RKO (cell line): ENCODE measurements around the gene HPSE2.
"Not testable (repeated sequence)": the region's sequence is repeated elsewhere in the genome, so short reads cannot be mapped to it uniquely, and the experiment has no call there.

Experiments
- DNase-seq: peaks from one replicate; pipeline ENCODE4 v3.0.0-alpha.2; 2016; ENCODE audit warnings: low spot score

HPSE2 gene

DNA sequence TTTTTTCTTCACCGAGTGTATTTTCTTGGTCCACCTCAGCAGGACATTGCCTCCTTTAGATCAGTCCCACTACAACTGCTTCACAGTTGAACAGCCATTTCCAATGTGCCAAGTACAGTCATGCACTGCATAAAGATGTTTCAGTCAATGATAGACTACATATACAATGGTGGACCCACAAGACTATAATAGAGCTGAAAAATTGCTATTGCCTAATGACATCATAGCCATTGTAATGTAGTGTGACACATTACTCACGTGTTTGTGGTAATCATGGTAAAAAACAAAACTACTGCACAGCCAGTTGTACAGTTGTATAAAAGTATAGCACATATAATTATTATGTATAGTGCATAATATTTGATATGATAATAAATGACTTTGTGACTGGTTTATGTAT is 675.1 kb downstream of the HPSE2 start:
- no peak for DNase-seq

DNA sequence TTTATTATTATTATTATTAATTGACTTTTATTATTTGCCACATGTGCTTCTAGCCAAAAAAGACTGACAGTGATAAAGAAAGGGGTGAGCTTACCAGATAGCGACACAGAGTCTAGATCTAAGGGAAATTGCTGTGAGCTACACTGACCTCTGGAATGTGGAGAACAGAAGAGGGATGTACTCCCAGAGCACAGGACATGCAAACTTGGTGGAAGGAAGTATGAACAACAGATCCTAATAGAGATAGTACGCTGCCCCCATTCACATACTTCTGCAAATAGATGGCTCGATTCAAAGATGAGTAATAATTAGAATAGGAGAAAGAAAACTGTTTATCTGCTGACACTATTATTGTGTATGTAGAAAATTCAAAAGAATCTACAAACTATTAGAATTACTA is 679.6 kb downstream of the HPSE2 start:
- no peak for DNase-seq

DNA sequence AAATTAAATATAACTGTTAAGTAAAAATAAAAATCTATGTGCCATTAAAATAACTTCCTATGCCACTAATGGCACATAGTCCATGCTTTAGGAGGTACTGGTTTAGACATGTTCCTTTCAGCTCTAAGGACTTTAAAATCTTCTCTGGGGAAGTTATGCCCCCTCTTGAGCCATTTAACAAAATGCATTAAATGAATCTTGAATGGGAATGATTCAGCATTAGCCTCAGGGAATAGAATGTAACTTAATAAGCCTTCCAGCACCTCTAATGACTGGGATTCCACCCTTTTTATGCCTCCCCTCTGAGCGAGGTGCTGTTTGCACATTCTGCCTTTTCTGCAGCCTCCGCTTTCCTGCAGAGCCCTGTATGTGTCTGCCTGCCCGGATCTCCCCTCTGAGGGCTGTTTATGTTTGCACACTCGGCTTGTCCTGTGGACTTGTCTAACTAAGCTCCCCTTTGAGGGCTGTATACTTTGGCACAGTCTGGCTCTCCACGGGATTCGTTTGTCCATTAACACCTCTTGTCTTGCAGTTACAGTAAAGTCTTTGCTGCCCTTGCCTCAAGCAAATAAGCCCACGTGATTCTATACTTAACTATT is 680.5 kb downstream of the HPSE2 start:
- DNase-seq = no peak

GRCh38 chr10:98541561-98541960 is 694.1 kb downstream of the HPSE2 start:
- not testable (repeated sequence) for DNase-seq

DNA sequence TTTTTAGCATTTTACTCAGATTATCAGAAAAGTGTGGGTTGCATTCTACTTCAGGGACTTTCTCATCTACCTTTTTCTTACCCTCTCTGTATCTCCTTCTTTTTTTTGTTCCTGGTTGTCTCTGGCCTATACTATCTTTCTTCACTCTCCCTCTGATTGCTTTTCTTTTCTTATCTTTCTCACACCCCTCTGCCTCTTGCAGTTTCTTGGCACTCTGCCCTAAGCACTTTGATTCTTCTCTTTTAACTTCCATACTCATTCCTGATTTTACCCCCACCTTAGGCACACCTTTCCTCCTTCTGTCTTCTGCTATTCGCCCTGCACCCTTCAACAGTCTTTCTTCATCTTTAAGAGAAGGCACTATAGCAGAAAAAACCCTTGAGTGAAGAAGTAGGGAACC is 696.1 kb downstream of the HPSE2 start:
- no peak for DNase-seq

- DNase-seq = no peak
Measured at GRCh38 chr10:98538472-98538871, 697.2 kb downstream of the HPSE2 start.

DNA sequence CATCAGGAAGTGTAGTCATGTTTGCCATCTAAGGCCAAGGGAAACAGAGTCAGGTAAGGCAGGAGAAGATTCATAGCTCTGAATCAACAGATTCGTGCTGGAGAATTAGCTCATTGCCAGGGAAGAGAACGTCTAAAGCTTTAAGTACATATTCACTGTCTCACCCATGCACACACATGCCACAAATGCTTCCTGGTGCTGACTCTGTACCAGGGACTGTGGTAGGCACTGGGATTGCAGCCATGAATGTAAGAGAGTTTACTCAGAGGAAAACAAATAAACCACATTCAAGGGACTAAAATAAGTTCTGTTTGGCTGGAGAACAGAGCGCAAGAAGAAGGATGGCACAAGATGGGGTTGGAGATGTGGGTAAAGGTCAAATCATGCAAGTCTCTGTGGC is 699.1 kb downstream of the HPSE2 start:
- no peak for DNase-seq

GRCh38 chr10:98533746-98534445 is 701.8 kb downstream of the HPSE2 start:
- DNase-seq = no peak

- DNase-seq = no peak
Measured at GRCh38 chr10:98533241-98533640, 702.4 kb downstream of the HPSE2 start.

GRCh38 chr10:98528805-98529183 is 706.9 kb downstream of the HPSE2 start:
- DNase-seq = no peak

GRCh38 chr10:98528166-98528804 is 707.4 kb downstream of the HPSE2 start:
- no peak for DNase-seq

DNA sequence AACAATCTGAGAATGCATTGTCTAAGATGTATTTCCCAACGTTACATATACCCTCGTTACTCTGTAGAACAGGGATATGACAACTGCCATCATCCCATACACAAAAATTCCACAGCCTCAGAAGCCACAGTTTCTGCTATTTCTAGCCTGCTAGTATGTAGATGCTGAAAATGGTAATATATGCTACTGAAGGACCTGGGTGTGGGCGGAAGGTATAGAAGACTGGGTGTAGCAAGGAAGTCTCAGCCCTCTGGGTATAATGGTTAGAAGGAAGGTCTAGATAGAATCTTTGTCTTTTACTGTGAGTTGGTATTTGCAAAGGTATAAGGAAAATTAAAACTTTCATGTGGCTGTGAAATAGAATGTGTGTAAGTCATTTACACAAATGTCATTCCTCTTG is 709.7 kb downstream of the HPSE2 start:
- DNase-seq = no peak

DNA sequence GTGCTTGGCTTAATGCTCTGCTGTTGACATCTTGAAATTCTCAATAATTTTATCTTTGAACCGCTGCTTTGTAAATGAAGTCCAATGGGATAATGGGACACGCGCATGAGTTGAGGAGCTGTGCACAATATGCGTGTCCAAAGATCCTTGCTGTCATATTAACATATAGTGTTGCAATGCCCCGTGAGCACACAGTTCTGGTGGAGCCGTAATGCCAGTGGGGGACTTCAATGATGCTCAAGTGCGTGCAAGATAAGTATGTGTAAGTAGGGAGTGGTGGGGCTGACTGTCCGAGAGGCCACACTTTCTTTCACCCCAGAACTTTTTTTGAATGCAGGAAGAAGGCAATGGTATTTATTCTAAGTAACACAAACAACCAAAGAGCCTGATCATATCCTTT is 711.5 kb downstream of the HPSE2 start:
- no peak for DNase-seq

- no peak for DNase-seq
Measured at GRCh38 chr10:98519841-98520240, 715.8 kb downstream of the HPSE2 start.

DNA sequence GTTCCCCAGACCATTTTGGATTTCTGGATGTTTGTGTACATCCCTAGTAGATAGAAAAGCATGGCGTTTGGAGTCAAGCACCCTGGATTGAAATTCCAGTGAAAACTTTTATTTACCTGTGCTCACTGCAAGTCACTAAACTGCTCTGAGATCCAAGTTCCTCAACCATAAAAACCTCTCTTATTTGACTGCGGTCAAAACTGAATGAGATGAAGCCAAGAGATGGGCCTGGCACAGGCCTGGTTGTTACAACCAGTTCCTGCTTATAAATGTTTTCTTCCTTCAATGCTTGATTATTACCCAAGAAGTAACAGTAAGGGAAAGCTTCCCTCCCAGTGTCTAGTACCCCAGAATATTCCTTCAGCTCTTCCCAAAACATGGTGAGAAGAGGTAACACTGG is 718.0 kb downstream of the HPSE2 start:
- no peak for DNase-seq

DNA sequence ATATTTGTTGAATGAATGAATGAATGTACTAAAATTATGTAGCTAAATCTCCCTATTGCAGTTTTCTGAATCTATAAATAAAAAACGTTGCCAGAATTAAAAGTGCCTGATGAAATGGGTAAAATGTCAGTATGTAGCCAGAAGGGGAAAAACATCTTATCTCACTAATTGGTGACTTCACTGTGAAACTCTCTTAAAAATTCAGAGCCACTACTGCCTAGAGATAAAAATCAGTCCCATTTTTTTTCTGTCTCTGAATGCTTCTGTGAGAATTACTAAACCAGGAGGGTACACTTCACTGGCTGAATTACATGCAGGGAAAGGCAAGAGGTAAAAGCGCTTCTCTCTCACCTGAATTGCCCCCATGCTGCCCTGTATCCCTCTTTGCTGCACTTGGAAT is 719.3 kb downstream of the HPSE2 start:
- no peak for DNase-seq

- no peak for DNase-seq
Measured at GRCh38 chr10:98513704-98514103, 721.9 kb downstream of the HPSE2 start.

DNA sequence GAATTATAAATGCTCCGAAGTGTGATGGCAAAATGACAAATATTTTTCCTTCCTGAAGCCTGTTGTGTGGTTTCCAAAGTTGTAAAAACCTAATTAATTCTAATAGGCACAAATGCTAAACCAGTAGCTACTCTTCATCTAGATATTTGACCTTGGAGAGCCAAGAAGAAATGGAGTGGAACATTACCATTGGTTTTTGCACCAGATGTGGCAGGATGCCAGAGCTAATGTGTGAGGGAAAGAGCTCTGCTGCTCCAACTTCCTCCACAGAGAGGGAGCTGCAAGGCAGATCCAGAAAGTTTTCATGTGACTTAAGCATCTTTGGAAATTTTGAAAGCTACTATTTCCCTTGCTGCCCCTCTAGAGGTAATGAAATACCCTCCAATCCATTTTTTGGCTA is 723.8 kb downstream of the HPSE2 start:
- DNase-seq = no peak

DNA sequence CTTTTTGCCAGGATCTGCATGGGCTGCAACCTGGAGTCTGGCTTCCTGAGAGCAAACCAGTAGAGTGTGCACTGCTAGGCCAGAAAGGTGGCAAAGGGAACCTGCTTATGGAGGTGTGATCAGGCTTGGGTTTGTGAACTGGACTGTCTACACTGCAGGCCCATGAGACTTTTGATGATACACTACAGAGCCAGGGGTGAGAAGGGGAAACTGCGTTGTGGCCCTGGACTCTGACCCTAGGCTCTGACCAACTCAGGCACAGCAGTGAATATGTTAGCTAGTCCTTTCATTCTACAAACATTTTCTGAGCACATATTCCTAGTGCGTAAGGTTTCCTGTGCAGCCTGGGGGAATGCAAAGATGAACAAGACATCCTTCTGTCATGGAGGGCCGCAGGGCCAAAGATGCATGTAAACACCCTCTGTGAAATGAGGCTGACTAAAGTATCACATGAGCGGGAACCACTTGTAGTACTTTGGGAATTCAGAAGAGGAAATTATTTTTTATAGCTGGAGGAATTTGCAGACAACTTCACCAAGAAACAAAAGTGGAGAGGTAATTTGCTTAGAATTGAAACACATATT is 725.1 kb downstream of the HPSE2 start:
- no peak for DNase-seq

GRCh38 chr10:98509745-98510144 is 725.9 kb downstream of the HPSE2 start:
- no peak for DNase-seq

DNA sequence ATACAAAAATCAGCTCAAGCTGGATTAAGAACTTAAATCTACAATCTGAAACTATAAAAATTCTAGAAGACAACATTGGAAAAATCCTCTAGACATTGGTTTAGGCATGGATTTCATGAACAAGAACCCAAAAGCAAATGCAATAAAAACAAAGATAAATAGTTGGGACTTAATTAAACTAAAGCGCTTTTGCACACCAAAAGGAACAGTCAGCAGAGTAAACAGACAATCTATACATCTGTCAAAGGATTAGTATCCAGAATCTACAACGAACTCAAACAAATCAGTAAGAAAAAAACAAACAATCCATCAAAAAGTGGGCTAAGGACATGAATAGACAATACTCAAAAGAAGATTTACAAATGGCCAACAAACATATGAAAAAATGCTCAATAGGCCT is 733.1 kb downstream of the HPSE2 start:
- DNase-seq = not testable (repeated sequence)

DNA sequence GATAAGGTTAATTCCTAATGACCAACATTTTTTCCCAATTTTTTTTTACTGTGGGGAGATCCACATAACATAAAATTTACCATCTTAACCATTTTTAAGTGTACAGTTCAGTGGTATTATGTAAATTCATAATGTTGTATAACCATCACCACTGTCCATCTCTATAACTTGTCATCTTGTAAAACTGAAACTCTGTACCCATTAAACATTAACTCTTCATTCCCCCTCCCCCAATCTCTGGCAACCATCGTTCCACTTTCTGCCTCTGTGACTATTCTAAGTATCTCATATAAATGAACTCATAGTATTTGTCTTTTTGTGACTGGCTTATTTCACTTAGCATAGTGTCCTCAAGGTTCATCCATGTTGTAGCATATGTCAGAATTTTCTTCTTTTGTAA is 742.9 kb downstream of the HPSE2 start:
- DNase-seq = no peak
